Ishikawa (cell line): ENCODE data around the gene MYOF.

Source experiments
- CEBPB ChIP-seq: IDR thresholded peaks from 2 replicates; pipeline ENCODE4 v1.6.1; 2012
- CREB1 ChIP-seq: IDR thresholded peaks from 2 replicates; pipeline ENCODE4 v1.6.1; 2012; ENCODE audit warnings: low read depth
- EGR1 ChIP-seq: IDR thresholded peaks from 2 replicates; pipeline ENCODE4 v1.6.1; 2012
- EP300 ChIP-seq: IDR thresholded peaks from 2 replicates; pipeline ENCODE4 v1.6.1; 2012; ENCODE audit warnings: borderline replicate concordance
- FOXM1 ChIP-seq: IDR thresholded peaks from 2 replicates; pipeline ENCODE4 v1.6.1; 2012; ENCODE audit warnings: low read depth, borderline replicate concordance
- MAX ChIP-seq: IDR thresholded peaks from 2 replicates; pipeline ENCODE4 v1.6.1; 2012
- NFIC ChIP-seq: IDR thresholded peaks from 2 replicates; pipeline ENCODE4 v1.6.1; 2012
- RAD21 ChIP-seq: IDR thresholded peaks from 2 replicates; pipeline ENCODE4 v1.6.1; 2012; ENCODE audit warnings: low read depth
- REST ChIP-seq: IDR thresholded peaks from 2 replicates; pipeline ENCODE4 v1.6.1; 2012; ENCODE audit warnings: low read depth, mild to moderate bottlenecking
- TAF1 ChIP-seq: IDR thresholded peaks from 2 replicates; pipeline ENCODE4 v1.6.1; 2012; ENCODE audit warnings: low read depth, mild to moderate bottlenecking
- TCF12 ChIP-seq: IDR thresholded peaks from 2 replicates; pipeline ENCODE4 v1.6.1; 2012; ENCODE audit warnings: low read depth
- TEAD4 ChIP-seq: IDR thresholded peaks from 2 replicates; pipeline ENCODE4 v1.6.1; 2012
- USF1 ChIP-seq: IDR thresholded peaks from 2 replicates; pipeline ENCODE4 v1.6.1; 2012
- YY1 ChIP-seq: IDR thresholded peaks from 2 replicates; pipeline ENCODE4 v1.6.1; 2012; ENCODE audit warnings: low read depth
- ZBTB7A ChIP-seq: IDR thresholded peaks from 2 replicates; pipeline ENCODE4 v1.6.1; 2012; ENCODE audit warnings: low read depth

The MYOF gene

DNA sequence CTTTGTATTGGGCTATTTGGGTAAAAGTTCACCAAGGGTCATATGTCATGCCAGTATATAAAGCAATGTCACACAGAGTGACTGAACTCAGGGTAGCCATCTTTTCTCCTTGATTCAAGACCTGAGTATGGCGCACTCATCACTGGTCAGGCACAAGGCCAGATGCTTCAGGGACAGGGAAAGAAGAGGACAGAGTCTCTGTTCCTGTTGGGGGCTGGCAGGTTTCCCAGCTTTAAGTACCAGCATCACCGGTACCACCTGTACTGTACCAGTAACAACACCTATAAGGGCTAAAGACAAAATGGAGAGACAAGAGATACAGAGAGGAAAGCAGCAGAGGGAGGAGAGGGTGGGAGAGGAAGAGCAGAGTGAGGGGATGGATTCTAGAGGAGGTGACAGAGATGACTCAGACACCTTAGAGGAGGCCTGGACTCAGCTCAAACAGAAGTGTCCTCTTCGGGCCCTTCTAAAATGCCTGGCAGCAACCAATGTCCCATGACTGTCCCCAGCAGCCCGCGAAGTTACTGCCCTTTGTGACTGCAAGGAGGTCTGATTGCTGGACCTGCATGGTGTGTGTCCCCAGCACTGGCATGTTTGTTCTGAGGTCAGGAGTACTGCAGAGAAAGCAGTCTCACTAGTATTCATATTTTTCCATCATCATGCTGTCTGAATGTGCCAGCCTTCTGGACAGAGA, 191.3 kb downstream of the MYOF start:
- no peak for TF ChIP-seq REST

- no peak for TF ChIP-seq TAF1
- TF ChIP-seq YY1 = peak; percentile 56; the same call in 1 of the 2 replicates
- TF ChIP-seq EP300 = peak; percentile 75; the same call in 1 of the 2 replicates
- peak; percentile 56; the same call in 1 of the 2 replicates for TF ChIP-seq MAX
- TF ChIP-seq RAD21 = peak; percentile 99
- peak; percentile 75 for TF ChIP-seq TCF12
- no peak for TF ChIP-seq CEBPB
- peak; percentile 100 for TF ChIP-seq TEAD4
Measured at GRCh38 chr10:93288679-93289634, 193.2 kb downstream of the MYOF start.

- no peak for TF ChIP-seq FOXM1
- peak; percentile 88 for TF ChIP-seq TEAD4
- TF ChIP-seq CEBPB = no peak
Measured at GRCh38 chr10:93287775-93288174, 194.4 kb downstream of the MYOF start.

- TF ChIP-seq CREB1 = no peak
Measured at GRCh38 chr10:93281367-93281720, 200.8 kb downstream of the MYOF start.

DNA sequence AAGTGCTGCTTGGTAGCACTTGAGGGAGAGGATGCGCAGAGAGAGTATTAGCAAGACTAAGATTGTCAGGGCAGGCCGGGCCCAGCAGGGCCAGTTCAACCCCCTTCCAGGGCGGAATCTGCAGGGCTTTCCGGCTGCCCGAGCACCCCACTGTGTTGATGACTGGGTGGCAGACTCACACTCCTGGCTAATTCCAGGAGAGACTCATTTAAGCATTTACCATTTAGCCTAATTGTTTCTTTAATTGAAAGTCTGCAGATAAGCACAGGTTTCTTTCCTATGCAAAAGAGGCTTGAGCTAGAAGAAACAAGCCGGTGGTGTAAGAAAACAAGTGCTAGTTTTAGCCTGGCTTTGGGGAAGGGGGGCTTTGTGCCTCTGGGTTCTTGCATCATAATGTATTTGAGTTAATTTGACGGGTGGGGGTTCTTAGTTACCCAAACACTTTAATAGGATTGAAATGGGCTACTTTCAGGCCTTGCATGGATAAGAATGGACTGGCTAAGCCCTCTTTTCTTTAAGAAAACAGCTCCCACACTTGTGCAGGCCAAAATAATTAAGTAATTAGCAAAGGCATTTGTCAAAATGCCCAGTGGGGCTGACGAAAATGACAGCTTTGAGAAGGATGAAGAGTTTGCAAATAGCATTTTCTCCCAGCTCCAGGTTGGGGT, 201.3 kb downstream of the MYOF start:
- TF ChIP-seq REST = no peak
- TF ChIP-seq ZBTB7A = no peak

DNA sequence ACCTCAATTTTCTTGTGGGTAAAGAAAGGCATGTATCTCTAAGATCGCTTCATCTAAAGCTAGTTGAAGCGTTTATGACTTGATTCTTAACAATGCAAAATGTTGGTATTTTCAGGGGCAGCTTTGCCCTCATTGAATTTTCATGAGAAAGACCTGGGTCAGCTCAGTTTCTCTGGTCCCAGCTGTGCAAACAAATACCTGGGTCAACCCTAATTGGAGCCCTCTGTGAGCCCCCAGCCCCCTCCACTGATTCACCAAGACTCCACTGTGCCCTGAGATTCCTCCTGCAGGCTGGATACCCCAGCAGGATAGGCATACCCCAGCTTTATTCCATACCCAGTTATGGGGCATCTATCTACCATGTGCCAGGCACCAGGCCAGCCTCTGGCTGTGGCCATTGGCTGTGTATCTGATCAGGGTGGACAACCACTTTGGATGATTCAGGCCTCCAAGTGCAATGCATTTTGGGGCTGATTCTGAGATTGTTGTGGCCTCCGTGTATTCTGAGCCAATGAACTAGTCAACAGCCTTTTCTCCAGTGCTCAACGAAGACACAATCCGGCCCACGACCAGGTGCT, 201.9 kb downstream of the MYOF start:
- TF ChIP-seq MAX (no peak), NFIC (no peak), CREB1 (no peak), YY1 (no peak), TEAD4 (no peak), CEBPB (no peak), TCF12 (no peak), RAD21 (no peak), EP300 (no peak), ZBTB7A (no peak), EGR1 (no peak)

DNA sequence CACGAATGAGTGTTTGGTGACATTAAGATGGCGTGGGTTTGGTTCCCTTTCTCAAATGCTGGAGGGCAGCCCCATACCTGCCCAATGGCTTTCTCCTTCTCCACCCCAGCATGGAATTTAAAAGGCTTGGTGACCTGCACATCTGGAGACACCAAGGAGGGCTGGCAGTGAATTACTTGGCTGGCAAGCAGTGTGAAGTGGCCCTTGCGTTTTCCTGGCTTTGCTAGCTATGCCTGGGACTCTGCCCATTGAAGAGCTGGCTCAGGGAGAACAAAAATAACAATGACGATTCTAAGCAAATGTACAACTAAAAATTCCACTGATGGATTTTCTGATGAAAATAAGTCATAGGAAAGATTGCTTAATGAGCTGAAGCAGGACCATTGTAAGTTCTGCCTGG, 204.8 kb downstream of the MYOF start:
- TF ChIP-seq MAX (no peak), NFIC (no peak; the same call in 1 of the 2 replicates), TAF1 (no peak), RAD21 (no peak), CREB1 (no peak), TEAD4 (no peak), USF1 (no peak), TCF12 (no peak), CEBPB (no peak), EGR1 (no peak), REST (no peak), ZBTB7A (no peak), FOXM1 (no peak), EP300 (no peak), YY1 (no peak)
